NB4 (cell line): ENCODE measurements around the gene CCDC178.

ENCODE experiments used
- CTCF ChIP-seq: IDR thresholded peaks from one replicate; pipeline ENCODE4 v1.5.1; 2012; ENCODE audit warnings: low read depth, low read length
- POLR2A ChIP-seq: IDR thresholded peaks from 2 replicates; pipeline ENCODE4 v1.6.1; 2011; ENCODE audit warnings: mild to moderate bottlenecking; ENCODE audit not compliant: insufficient read length; ENCODE audit errors: extremely low read depth

GRCh38 chr18:33444709-33445108 lies 4.2 kb upstream of the CCDC178 start:
- TF ChIP-seq CTCF: no peak
- no peak for TF ChIP-seq POLR2A
